Lung (tissue), 12 donors: ENCODE measurements around the gene TOM1L2. TPM values are rescaled to one million over a fixed set of nuclear protein-coding genes. Genes with fewer than 3 reads are reported as not detected.

Experiments used
- ATAC-seq: fragments of 200-7000 bp; cut with Tn5 transposase; one replicate; pipeline ENCODE4 v1.9.1; 2020; ENCODE audit warnings: moderate number of reproducible peaks; ENCODE audit not compliant: insufficient read depth, low FRiP score
- DNase-seq, 3 donors: peaks; one replicate each; pipeline ENCODE4 v3.0.0-alpha.2; 2013 to 2017
- H3K27ac ChIP-seq, 2 donors: one replicate each; pipeline ENCODE4 v1.5.1; 2013; ENCODE audit warnings: mild to moderate bottlenecking in 2 of 2, moderate library complexity in 2 of 2, control low read depth in 1 of 2, inconsistent platforms in 1 of 2, low read depth in 1 of 2, low read length in 1 of 2
- H3K27me3 ChIP-seq, 3 donors: one replicate each; pipeline ENCODE4 v1.5.1; 2013; ENCODE audit warnings: low read length in 2 of 3; ENCODE audit not compliant: control insufficient read depth in 3 of 3, insufficient read depth in 3 of 3
- H3K36me3 ChIP-seq, 4 donors: one replicate each; pipeline ENCODE4 v1.5.1; 2013; ENCODE audit warnings: low read length in 4 of 4, mild to moderate bottlenecking in 1 of 4, moderate library complexity in 1 of 4; ENCODE audit not compliant: control insufficient read depth in 4 of 4, insufficient read depth in 4 of 4
- H3K4me1 ChIP-seq, 5 donors: one replicate each; pipeline ENCODE4 v1.5.1; 2013; ENCODE audit warnings: low read length in 5 of 5, mild to moderate bottlenecking in 2 of 5, moderate library complexity in 1 of 5; ENCODE audit not compliant: control insufficient read depth in 5 of 5, insufficient read depth in 5 of 5
- H3K4me3 ChIP-seq: one replicate; pipeline ENCODE4 v1.5.1; 2013; ENCODE audit warnings: mild to moderate bottlenecking, control low read depth, moderate library complexity
- H3K9ac ChIP-seq, 2 donors: one replicate each; pipeline ENCODE4 v1.5.1; 2013; ENCODE audit warnings: low read length in 2 of 2, control low read depth in 1 of 2; ENCODE audit not compliant: insufficient read depth in 1 of 2
- H3K9me3 ChIP-seq, 4 donors: one replicate each; pipeline ENCODE4 v1.5.1; 2013; ENCODE audit warnings: low read length in 3 of 4, mild to moderate bottlenecking in 1 of 4, moderate library complexity in 1 of 4; ENCODE audit not compliant: control insufficient read depth in 4 of 4, insufficient read depth in 3 of 4
- WGBS, 2 donors: extraction: QIAGEN DNeasy Blood & Tissue Kit; methylation state at CpG; one replicate each; pipeline ENCODE4 v1.1.7; 2013; 5-methylcytosine and 5-hydroxymethylcytosine counted together
- polyA plus RNA-seq, 2 donors: library from polyadenylated mRNA; stranded (reverse); fragments of 200-250 nt; gene quantifications; one replicate each; pipeline ENCODE4 v1.2.1, GENCODE V29; 2013
- total RNA-seq, 2 donors: library from RNA; depleted of rRNA in 1 of 2; stranded (reverse); fragments of >200 nt in 1 of 2; gene quantifications; one replicate each; pipeline ENCODE4 v1.2.1, GENCODE V29; 2014 to 2021
- TF ChIP-seq, protein P1 (sequence below): IDR thresholded peaks from 2 replicates; pipeline ENCODE4 v1.5.1; 2012; ENCODE audit warnings: mild to moderate bottlenecking; ENCODE audit errors: control extremely low read depth, extremely low read depth
- donor health status: control.
- donor health status: control.
- donor health status: Bipolar disorder and iron deficiency.
- donor health status: healthy.
- donor health status: DM: yes; HTN: yes; CAD: no.

The TOM1L2 gene
- total and polyA plus RNA-seq, 4 donors, result 21.5 to 56.5 (median 35.8) TPM

DNA sequence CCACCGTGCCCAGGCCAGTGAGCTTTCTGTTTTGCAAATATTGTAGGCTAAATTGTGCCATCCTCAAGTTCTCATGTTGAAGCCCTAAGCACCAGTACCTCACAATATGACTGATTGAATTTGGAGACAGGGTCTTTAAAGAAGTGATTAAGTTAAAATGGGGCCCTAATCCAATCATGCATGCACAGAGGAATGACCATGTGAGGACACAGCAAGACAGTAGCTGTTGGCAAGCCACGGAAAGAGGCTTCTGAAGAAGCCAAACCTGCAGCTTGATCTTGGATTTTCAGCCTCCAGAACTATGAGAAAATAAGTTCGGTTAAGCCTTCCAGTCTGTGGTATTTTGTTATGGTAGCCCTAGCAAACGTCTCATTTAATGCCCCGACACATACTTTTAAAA, 24.9 kb downstream of the TOM1L2 start:
- H3K36me3 ChIP-seq, result no peaks in the 10 kb centered on the region
- H3K27ac ChIP-seq, result no peak overlapping the region
- no peak for ATAC-seq
- TF ChIP-seq, protein P1, sequence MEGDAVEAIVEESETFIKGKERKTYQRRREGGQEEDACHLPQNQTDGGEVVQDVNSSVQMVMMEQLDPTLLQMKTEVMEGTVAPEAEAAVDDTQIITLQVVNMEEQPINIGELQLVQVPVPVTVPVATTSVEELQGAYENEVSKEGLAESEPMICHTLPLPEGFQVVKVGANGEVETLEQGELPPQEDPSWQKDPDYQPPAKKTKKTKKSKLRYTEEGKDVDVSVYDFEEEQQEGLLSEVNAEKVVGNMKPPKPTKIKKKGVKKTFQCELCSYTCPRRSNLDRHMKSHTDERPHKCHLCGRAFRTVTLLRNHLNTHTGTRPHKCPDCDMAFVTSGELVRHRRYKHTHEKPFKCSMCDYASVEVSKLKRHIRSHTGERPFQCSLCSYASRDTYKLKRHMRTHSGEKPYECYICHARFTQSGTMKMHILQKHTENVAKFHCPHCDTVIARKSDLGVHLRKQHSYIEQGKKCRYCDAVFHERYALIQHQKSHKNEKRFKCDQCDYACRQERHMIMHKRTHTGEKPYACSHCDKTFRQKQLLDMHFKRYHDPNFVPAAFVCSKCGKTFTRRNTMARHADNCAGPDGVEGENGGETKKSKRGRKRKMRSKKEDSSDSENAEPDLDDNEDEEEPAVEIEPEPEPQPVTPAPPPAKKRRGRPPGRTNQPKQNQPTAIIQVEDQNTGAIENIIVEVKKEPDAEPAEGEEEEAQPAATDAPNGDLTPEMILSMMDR, result no peak
- no peaks in the 10 kb centered on the region for H3K27me3 ChIP-seq
- H3K4me1 ChIP-seq, result peaks cover 0 to 41% (median 11%) of the 10 kb centered on the region in 5 donors
- H3K4me3 ChIP-seq, result no peak overlapping the region
- 87 to 92% methylated on average over 5 of the region's 5 CpGs for WGBS, 2 donors
- no peak overlapping the region for H3K9ac ChIP-seq
- H3K9me3 ChIP-seq, result no peaks in the 10 kb centered on the region
- DNase-seq, result no peak

DNA sequence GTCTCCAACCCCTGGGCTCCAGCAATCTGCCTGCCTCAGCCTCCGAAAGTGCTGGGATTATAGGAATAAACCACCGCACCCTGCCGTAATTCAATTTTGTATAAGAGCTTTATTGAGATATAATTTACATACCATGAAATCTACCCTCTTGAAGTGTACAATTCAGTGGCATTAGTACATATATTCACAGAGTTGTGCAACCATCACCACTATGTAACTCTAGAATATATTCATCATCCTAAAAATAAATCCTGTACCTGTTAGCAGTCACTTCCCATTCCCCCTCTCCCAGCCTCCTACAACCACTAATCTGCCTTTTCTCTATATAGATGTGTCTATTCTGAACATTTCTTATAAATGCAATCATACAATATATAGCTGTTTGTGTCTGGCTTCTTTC, 26.1 kb downstream of the TOM1L2 start:
- H3K4me1 ChIP-seq, result peaks cover 0 to 48% (median 13%) of the 10 kb centered on the region in 5 donors
- no peaks in the 10 kb centered on the region for H3K36me3 ChIP-seq
- no peaks in the 10 kb centered on the region for H3K9me3 ChIP-seq
- no peak overlapping the region for H3K27ac ChIP-seq
- no peak overlapping the region for H3K4me3 ChIP-seq
- ATAC-seq (no peak), DNase-seq (no peak)
- TF ChIP-seq, protein P1, result no peak
- WGBS, 2 donors, result 78 to 99% methylated on average over 3 of the region's 3 CpGs
- H3K9ac ChIP-seq, result no peak overlapping the region
- no peaks in the 10 kb centered on the region for H3K27me3 ChIP-seq

DNA sequence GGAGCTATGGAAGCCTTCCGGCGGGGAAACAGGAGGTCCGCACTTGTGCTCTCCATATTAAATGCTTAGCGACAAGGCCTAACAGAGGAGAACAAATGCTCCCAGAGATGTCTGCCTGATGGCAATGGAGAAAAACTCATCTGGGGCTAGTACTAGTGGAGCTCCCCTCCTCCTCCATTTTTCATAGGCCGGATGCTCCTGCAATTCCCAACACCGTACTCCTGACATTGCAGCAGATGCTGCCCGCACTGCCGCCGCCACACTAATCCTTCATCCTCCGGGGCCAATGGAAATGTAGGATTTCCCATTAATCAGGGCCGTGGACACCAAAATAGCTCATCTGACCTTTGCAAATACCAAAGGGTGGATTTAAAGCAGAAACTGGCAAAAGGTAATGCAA, 27.5 kb downstream of the TOM1L2 start:
- no peaks in the 10 kb centered on the region for H3K27me3 ChIP-seq
- H3K9ac ChIP-seq, result no peak overlapping the region
- peaks cover 0 to 59% (median 25%) of the 10 kb centered on the region in 5 donors for H3K4me1 ChIP-seq
- 96 to 97% methylated on average over 11 of the region's 11 CpGs for WGBS, 2 donors
- TF ChIP-seq, protein P1, result no peak
- no peaks in the 10 kb centered on the region for H3K36me3 ChIP-seq
- H3K4me3 ChIP-seq, result no peak overlapping the region
- ATAC-seq (no peak), DNase-seq (peak in 1 of 3 donors; percentile 4)
- no peak overlapping the region for H3K27ac ChIP-seq
- no peaks in the 10 kb centered on the region for H3K9me3 ChIP-seq

DNA sequence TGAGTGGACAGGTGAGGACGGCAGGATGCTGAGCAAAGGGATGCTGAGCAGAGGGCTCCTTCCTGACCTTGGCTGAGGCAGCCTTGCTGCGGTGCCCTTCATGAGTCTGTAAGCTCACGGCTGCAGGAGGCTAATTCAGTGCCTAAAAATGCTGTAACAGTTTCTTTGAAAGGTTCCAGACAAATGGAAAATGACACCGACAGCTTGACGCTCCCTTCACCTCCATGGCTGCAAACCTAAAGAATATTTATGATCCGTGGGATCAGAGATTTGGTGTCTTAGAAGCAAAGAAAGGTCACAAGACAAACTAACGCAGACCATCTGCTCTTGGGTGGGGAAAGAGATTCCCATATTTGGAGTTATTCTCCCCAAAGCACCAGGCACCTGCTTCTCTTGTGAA, 28.0 kb downstream of the TOM1L2 start:
- Histone ChIP-seq H3K27ac (peak overlapping the region in 1 of 2 donors; percentile 38), H3K4me3 (no peak overlapping the region), H3K9me3 (no peaks in the 10 kb centered on the region), H3K9ac (no peak overlapping the region), H3K4me1 (peaks cover 0 to 59% (median 25%) of the 10 kb centered on the region in 5 donors), H3K27me3 (no peaks in the 10 kb centered on the region), H3K36me3 (no peaks in the 10 kb centered on the region)
- no peak for DNase-seq
- TF ChIP-seq, protein P1, result no peak
- 93 to 95% methylated on average over 7 of the region's 7 CpGs for WGBS, 2 donors
- ATAC-seq, result no peak
